GM23248 (cell line): ENCODE measurements around the gene DHRS3. TPM values are rescaled to one million over a fixed set of nuclear protein-coding genes. Genes with fewer than 3 reads are reported as not detected.
A peak's percentile ranks its signal among the peaks of the same experiment; 100 is the strongest.
"Not testable (repeated sequence)": the region's sequence is repeated elsewhere in the genome, so short reads cannot be mapped to it uniquely, and the experiment has no call there.

ENCODE experiments used
- DNase-seq: peaks from one replicate; pipeline ENCODE4 v3.0.0-alpha.2; 2015
- H2AFZ ChIP-seq: fragments of 200-600 bp; sonication (generic); 2 replicates; pipeline ENCODE4 v1.6.1; 2016; ENCODE audit warnings: antibody characterized with exemption
- H3F3A ChIP-seq: fragments of 200-600 bp; sonication (generic); 2 replicates; pipeline ENCODE4 v1.6.1; 2016; ENCODE audit warnings: mild to moderate bottlenecking, antibody characterized with exemption, mixed run types; ENCODE audit not compliant: insufficient read depth
- H3K27ac ChIP-seq: fragments of 200-600 bp; sonication (generic); 2 replicates; pipeline ENCODE4 v1.5.1; 2016; ENCODE audit warnings: mild to moderate bottlenecking
- H3K27me3 ChIP-seq: fragments of 200-600 bp; sonication (generic); replicated peaks from 2 replicates; pipeline ENCODE4 v1.6.1; 2016; ENCODE audit warnings: mild to moderate bottlenecking; ENCODE audit not compliant: insufficient read depth
- H3K36me3 ChIP-seq: fragments of 200-600 bp; sonication (generic); 2 replicates; pipeline ENCODE4 v1.6.1; 2016; ENCODE audit warnings: low read depth, mild to moderate bottlenecking
- H3K4me1 ChIP-seq: fragments of 200-600 bp; sonication (generic); 2 replicates; pipeline ENCODE4 v1.6.1; 2016; ENCODE audit warnings: mild to moderate bottlenecking; ENCODE audit not compliant: insufficient read depth
- H3K4me2 ChIP-seq: fragments of 200-600 bp; sonication (generic); one replicate; pipeline ENCODE4 v1.6.1; 2016; ENCODE audit warnings: mild to moderate bottlenecking; ENCODE audit not compliant: unreplicated experiment
- H3K4me3 ChIP-seq: fragments of 200-600 bp; sonication (generic); 2 replicates; pipeline ENCODE4 v1.5.1; 2016; ENCODE audit warnings: mild to moderate bottlenecking
- H3K79me2 ChIP-seq: fragments of 200-600 bp; sonication (generic); 2 replicates; pipeline ENCODE4 v1.6.1; 2016; ENCODE audit warnings: mild to moderate bottlenecking; ENCODE audit not compliant: insufficient read depth
- H3K9ac ChIP-seq: fragments of 200-600 bp; sonication (generic); 2 replicates; pipeline ENCODE4 v1.6.1; 2016; ENCODE audit warnings: mild to moderate bottlenecking
- H3K9me2 ChIP-seq: fragments of 200-600 bp; sonication (generic); 2 replicates; pipeline ENCODE4 v1.6.1; 2016; ENCODE audit warnings: mixed run types, mild to moderate bottlenecking, moderate library complexity; ENCODE audit not compliant: insufficient read depth
- H3K9me3 ChIP-seq: fragments of 200-600 bp; sonication (generic); one replicate; pipeline ENCODE4 v1.6.1; 2017; ENCODE audit warnings: low read depth
- H4K20me1 ChIP-seq: fragments of 200-600 bp; sonication (generic); 2 replicates; pipeline ENCODE4 v1.6.0; 2016; ENCODE audit not compliant: insufficient read depth
- EZH2 ChIP-seq: fragments of 200-600 bp; sonication (generic); IDR thresholded peaks from 2 replicates; pipeline ENCODE4 v1.6.1; 2018; ENCODE audit warnings: antibody characterized with exemption, mild to moderate bottlenecking; ENCODE audit not compliant: insufficient read depth, poor library complexity, severe bottlenecking
- EZH2phosphoT487 ChIP-seq: fragments of 200-600 bp; sonication (generic); IDR thresholded peaks from 2 replicates; pipeline ENCODE4 v1.6.1; 2018; ENCODE audit warnings: antibody characterized with exemption, moderate library complexity, mild to moderate bottlenecking, low read depth; ENCODE audit not compliant: insufficient read depth
- WGBS, 2 experiments: methylation state at CpG; one replicate each; pipeline ENCODE4 v1.1.6; 2015 to 2017; ENCODE audit warnings: low lambda C conversion rate in 2 of 2, low coverage in 1 of 2; ENCODE audit errors: missing lambda C conversion rate in 2 of 2; 5-methylcytosine and 5-hydroxymethylcytosine counted together
- in situ Hi-C: fragments of 300-500 bp; cut with MboI; formaldehyde crosslinking; loops from 2 replicates; pipeline ENCODE4 v1.15.0; 2020
- polyA plus RNA-seq: library from polyadenylated mRNA; unstranded; fragments of >200 nt; fragmentation: Nextera tagmentation; extraction: Ambion mirVana; gene quantifications from 2 replicates; pipeline ENCODE4 v1.2.1, GENCODE V29; 2016
- total RNA-seq: library from RNA; depleted of rRNA; stranded (reverse); fragments of >200 nt; shearing (Covaris generic); gene quantifications from 2 replicates; pipeline ENCODE4 v1.2.3, GENCODE V29; 2014

Gene DHRS3
- total and polyA plus RNA-seq, 2 experiments from 2014 or later, result 55.2 to 120 TPM

GRCh38 chr1:12661606-12662219, 43.7 kb upstream of the DHRS3 start:
- TF ChIP-seq EZH2 (no peak), EZH2phosphoT487 (no peak)
- H3K4me1 ChIP-seq, result no peaks in the 10 kb centered on the region
- H3K27me3 ChIP-seq, result no peaks in the 10 kb centered on the region
- H3K27ac ChIP-seq, result no peak overlapping the region
- H2AFZ ChIP-seq, result no peak overlapping the region
- no peaks in the 10 kb centered on the region for H3K9me3 ChIP-seq
- no peaks in the 10 kb centered on the region for H3K79me2 ChIP-seq
- DNase-seq, result no peak
- H3K4me3 ChIP-seq, result no peak overlapping the region
- 60 to 67% methylated on average over 6 of the region's 6 CpGs for WGBS, 2 experiments
- H3K9me2 ChIP-seq, result no peaks in the 10 kb centered on the region
- no peak overlapping the region for H3K9ac ChIP-seq
- in situ Hi-C loops, result no loop called here
- no peaks in the 10 kb centered on the region for H4K20me1 ChIP-seq
- no peaks in the 10 kb centered on the region for H3F3A ChIP-seq
- H3K36me3 ChIP-seq, result no peaks in the 10 kb centered on the region
- no peak overlapping the region for H3K4me2 ChIP-seq

GRCh38 chr1:12658531-12659453, 40.8 kb upstream of the DHRS3 start:
- H2AFZ ChIP-seq, result no peak overlapping the region
- in situ Hi-C loops, result no loop called here
- no peaks in the 10 kb centered on the region for H3F3A ChIP-seq
- H3K27ac ChIP-seq, result no peak overlapping the region
- H3K4me2 ChIP-seq, result no peak overlapping the region
- H4K20me1 ChIP-seq, result no peaks in the 10 kb centered on the region
- H3K36me3 ChIP-seq, result no peaks in the 10 kb centered on the region
- H3K79me2 ChIP-seq, result no peaks in the 10 kb centered on the region
- H3K4me3 ChIP-seq, result peak overlapping the region; percentile 37; the same call in 1 of the 2 replicates
- H3K9ac ChIP-seq, result no peak overlapping the region
- DNase-seq, result peak; percentile 78
- H3K27me3 ChIP-seq, result no peaks in the 10 kb centered on the region
- no peaks in the 10 kb centered on the region for H3K9me3 ChIP-seq
- no peaks in the 10 kb centered on the region for H3K4me1 ChIP-seq
- no peaks in the 10 kb centered on the region for H3K9me2 ChIP-seq
- WGBS, 2 experiments, result 38 to 41% methylated on average over 20 to 23 of the region's 23 CpGs
- no peak for TF ChIP-seq EZH2phosphoT487
- TF ChIP-seq EZH2, result no peak

- in situ Hi-C loops, H3K36me3 ChIP-seq, H3K9ac ChIP-seq, H3K9me2 ChIP-seq, H4K20me1 ChIP-seq, H3K4me3 ChIP-seq, DNase-seq, H2AFZ ChIP-seq, H3K4me2 ChIP-seq, H3F3A ChIP-seq, H3K9me3 ChIP-seq, H3K79me2 ChIP-seq, H3K4me1 ChIP-seq, H3K27ac ChIP-seq, H3K27me3 ChIP-seq: not testable (repeated sequence)
- 84 to 88% methylated on average over 9 of the region's 9 CpGs for WGBS, 2 experiments
Measured at GRCh38 chr1:12657885-12658512, 40.0 kb upstream of the DHRS3 start.

- Histone ChIP-seq H3K4me2 (no peak overlapping the region), H3K27me3 (no peaks in the 10 kb centered on the region), H3K4me1 (no peaks in the 10 kb centered on the region), H3F3A (no peaks in the 10 kb centered on the region), H3K4me3 (no peak overlapping the region), H3K9me3 (no peaks in the 10 kb centered on the region), H2AFZ (no peak overlapping the region), H3K36me3 (no peaks in the 10 kb centered on the region), H3K79me2 (no peaks in the 10 kb centered on the region), H4K20me1 (no peaks in the 10 kb centered on the region), H3K9me2 (no peaks in the 10 kb centered on the region), H3K27ac (no peak overlapping the region), H3K9ac (no peak overlapping the region)
- no peak for TF ChIP-seq EZH2
- no peak for TF ChIP-seq EZH2phosphoT487
- WGBS, 2 experiments, result 93 to 96% methylated on average over 13 of the region's 13 CpGs
- in situ Hi-C loops, result no loop called here
- no peak for DNase-seq
Measured at GRCh38 chr1:12657060-12657884, 39.3 kb upstream of the DHRS3 start.
